ENCODE results near the gene FSTL5. TPM values are rescaled to one million over a fixed set of nuclear protein-coding genes. Genes with fewer than 3 reads are reported as not detected.

The FSTL5 gene
- total RNA-seq, 1 donor from 2014 or later = 0.08 TPM

DNA sequence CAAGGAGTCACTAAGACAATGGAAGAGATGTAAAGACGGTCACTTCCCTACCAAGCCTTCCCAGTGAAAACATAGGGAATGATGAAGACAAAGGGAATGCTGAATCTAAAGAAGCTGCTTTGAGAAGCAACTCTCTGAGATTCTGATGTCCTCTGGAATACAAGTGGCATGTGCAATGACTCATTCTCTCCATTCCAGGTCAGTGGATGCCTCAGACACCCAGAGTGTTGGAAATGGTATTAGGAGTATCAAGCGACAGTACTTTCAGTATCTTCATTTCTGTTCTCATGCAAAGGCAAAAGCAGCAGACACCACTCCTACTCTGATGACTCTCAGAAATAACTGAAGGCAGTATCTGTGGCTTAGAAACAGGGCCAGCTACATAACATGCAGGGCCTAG is 102.6 kb downstream of the FSTL5 start:
- Mint-ChIP-seq H3K4me3 (ENCODE audit: unreplicated experiment) (no peak overlapping the region), H3K27ac (ENCODE audit: unreplicated experiment) (no peak overlapping the region), H3K27me3 (ENCODE audit: unreplicated experiment) (no peaks in the 10 kb centered on the region), H3K4me1 (ENCODE audit: unreplicated experiment) (no peaks in the 10 kb centered on the region), H3K9me3 (ENCODE audit: unreplicated experiment) (no peaks in the 10 kb centered on the region), H3K36me3 (ENCODE audit: low read depth, unreplicated experiment) (no peaks in the 10 kb centered on the region)
- DNase-seq (ENCODE audit: low spot score) = no peak
- TF ChIP-seq, protein P1, sequence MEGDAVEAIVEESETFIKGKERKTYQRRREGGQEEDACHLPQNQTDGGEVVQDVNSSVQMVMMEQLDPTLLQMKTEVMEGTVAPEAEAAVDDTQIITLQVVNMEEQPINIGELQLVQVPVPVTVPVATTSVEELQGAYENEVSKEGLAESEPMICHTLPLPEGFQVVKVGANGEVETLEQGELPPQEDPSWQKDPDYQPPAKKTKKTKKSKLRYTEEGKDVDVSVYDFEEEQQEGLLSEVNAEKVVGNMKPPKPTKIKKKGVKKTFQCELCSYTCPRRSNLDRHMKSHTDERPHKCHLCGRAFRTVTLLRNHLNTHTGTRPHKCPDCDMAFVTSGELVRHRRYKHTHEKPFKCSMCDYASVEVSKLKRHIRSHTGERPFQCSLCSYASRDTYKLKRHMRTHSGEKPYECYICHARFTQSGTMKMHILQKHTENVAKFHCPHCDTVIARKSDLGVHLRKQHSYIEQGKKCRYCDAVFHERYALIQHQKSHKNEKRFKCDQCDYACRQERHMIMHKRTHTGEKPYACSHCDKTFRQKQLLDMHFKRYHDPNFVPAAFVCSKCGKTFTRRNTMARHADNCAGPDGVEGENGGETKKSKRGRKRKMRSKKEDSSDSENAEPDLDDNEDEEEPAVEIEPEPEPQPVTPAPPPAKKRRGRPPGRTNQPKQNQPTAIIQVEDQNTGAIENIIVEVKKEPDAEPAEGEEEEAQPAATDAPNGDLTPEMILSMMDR (IDR thresholded peaks at IDR 0.05; ENCODE audit: unreplicated experiment) = no peak

DNA sequence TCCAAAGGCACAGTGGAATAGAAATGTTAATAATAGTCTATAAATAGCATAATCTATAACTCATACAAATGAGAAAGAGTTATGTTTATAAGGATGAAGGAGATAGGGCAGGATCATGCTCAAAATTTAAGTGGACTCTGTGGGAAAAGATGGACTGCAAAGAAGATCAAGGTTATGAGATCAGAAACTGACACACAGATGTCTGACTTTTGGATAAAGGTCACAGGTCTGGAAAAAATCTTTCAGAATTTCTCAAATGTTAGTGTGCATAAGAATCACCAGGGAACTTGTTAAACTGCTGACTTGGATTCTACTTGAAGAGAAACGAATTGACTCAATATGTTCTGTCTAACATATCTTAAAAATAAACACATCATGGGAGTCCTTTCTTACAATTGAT is 104.1 kb downstream of the FSTL5 start:
- no peak overlapping the region for H3K4me3 Mint-ChIP-seq (ENCODE audit: unreplicated experiment)
- H3K27me3 Mint-ChIP-seq (ENCODE audit: unreplicated experiment) = no peaks in the 10 kb centered on the region
- no peaks in the 10 kb centered on the region for H3K4me1 Mint-ChIP-seq (ENCODE audit: unreplicated experiment)
- H3K36me3 Mint-ChIP-seq (ENCODE audit: low read depth, unreplicated experiment) = no peaks in the 10 kb centered on the region
- H3K27ac Mint-ChIP-seq (ENCODE audit: unreplicated experiment) = no peak overlapping the region
- TF ChIP-seq, protein P1 (IDR thresholded peaks at IDR 0.05; ENCODE audit: unreplicated experiment) = no peak
- DNase-seq (ENCODE audit: low spot score) = no peak
- no peaks in the 10 kb centered on the region for H3K9me3 Mint-ChIP-seq (ENCODE audit: unreplicated experiment)

DNA sequence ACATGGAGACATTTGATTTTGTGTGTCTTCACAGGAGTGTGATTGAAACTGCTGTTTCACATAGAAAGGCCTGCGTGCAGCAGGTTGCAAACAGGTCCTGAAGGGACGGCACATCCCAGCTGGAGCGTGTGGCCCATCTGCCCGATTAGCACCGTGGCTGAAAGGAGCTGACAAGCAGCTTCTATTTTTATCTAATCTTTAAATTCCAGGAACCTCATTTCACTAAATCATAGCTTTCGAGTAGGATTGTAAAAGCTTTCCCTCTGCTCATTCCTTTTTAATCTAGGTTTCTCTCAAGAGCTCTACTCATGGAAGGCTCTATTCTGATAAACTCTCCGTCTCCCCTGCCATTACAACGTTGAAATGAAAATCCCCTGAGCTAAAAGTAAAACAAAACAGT is 106.8 kb downstream of the FSTL5 start:
- Mint-ChIP-seq H3K27me3 (ENCODE audit: unreplicated experiment) (no peaks in the 10 kb centered on the region), H3K4me3 (ENCODE audit: unreplicated experiment) (no peak overlapping the region), H3K9me3 (ENCODE audit: unreplicated experiment) (no peaks in the 10 kb centered on the region), H3K4me1 (ENCODE audit: unreplicated experiment) (no peaks in the 10 kb centered on the region), H3K27ac (ENCODE audit: unreplicated experiment) (no peak overlapping the region), H3K36me3 (ENCODE audit: low read depth, unreplicated experiment) (no peaks in the 10 kb centered on the region)
- TF ChIP-seq, protein P1 (IDR thresholded peaks at IDR 0.05; ENCODE audit: unreplicated experiment) = no peak
- DNase-seq (ENCODE audit: low spot score) = no peak

DNA sequence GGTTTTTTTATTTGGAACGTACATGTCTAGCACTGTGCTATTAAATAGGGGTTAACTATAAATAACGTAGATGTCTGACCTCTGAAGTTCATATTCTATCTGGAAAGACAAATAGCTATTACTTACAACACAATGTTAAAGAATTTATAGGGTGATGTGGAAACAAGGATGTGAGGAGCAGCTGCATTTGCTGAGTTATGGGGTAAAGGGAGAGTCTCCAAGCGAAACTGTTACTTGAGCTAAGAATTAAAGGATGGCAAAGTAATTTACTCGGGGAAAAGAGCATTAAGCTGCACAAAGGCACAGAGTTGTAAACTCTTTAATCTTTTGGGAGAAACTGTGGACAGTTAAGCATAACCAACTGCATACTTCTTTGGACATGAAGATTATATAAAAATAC is 117.7 kb downstream of the FSTL5 start:
- H3K4me3 Mint-ChIP-seq (ENCODE audit: unreplicated experiment) = no peak overlapping the region
- H3K9me3 Mint-ChIP-seq (ENCODE audit: unreplicated experiment) = no peaks in the 10 kb centered on the region
- H3K27ac Mint-ChIP-seq (ENCODE audit: unreplicated experiment) = no peak overlapping the region
- DNase-seq (ENCODE audit: low spot score) = no peak
- H3K4me1 Mint-ChIP-seq (ENCODE audit: unreplicated experiment) = no peaks in the 10 kb centered on the region
- TF ChIP-seq, protein P1 (IDR thresholded peaks at IDR 0.05; ENCODE audit: unreplicated experiment) = no peak
- no peaks in the 10 kb centered on the region for H3K36me3 Mint-ChIP-seq (ENCODE audit: low read depth, unreplicated experiment)
- no peaks in the 10 kb centered on the region for H3K27me3 Mint-ChIP-seq (ENCODE audit: unreplicated experiment)

DNA sequence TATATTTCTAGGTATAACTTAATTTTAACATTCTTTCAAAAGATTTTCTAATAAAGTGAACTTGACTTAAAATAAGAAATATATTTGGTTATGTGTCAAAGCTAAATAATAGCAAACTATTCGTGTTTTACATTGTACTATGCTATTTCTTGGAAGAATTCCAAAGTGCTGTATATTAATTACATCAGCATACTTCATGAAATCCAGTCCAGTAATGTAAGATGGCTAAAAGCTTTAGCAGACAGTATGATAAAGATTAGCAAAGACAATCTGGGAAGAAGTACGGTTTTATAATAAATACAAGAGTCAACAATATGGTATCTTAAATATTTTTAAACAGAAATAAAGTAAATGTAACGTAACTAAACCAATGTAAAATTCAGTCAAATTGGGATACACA is 125.7 kb downstream of the FSTL5 start:
- H3K36me3 Mint-ChIP-seq (ENCODE audit: low read depth, unreplicated experiment) = no peaks in the 10 kb centered on the region
- H3K27ac Mint-ChIP-seq (ENCODE audit: unreplicated experiment) = no peak overlapping the region
- no peaks in the 10 kb centered on the region for H3K9me3 Mint-ChIP-seq (ENCODE audit: unreplicated experiment)

More for the DNA sequence above, 125.7 kb downstream of the FSTL5 start:
- Mint-ChIP-seq H3K27me3 (ENCODE audit: unreplicated experiment) (no peaks in the 10 kb centered on the region), H3K4me3 (ENCODE audit: unreplicated experiment) (no peak overlapping the region), H3K4me1 (ENCODE audit: unreplicated experiment) (no peaks in the 10 kb centered on the region)
- TF ChIP-seq, protein P1 (IDR thresholded peaks at IDR 0.05; ENCODE audit: unreplicated experiment) = no peak
- DNase-seq (ENCODE audit: low spot score) = no peak
